NAMALWA (cell line): ENCODE results near the gene BBC3.

Experiments
- DNase-seq: peaks from one replicate; pipeline ENCODE4 v3.0.0-alpha.2; 2015; ENCODE audit warnings: low spot score

BBC3 gene

DNA sequence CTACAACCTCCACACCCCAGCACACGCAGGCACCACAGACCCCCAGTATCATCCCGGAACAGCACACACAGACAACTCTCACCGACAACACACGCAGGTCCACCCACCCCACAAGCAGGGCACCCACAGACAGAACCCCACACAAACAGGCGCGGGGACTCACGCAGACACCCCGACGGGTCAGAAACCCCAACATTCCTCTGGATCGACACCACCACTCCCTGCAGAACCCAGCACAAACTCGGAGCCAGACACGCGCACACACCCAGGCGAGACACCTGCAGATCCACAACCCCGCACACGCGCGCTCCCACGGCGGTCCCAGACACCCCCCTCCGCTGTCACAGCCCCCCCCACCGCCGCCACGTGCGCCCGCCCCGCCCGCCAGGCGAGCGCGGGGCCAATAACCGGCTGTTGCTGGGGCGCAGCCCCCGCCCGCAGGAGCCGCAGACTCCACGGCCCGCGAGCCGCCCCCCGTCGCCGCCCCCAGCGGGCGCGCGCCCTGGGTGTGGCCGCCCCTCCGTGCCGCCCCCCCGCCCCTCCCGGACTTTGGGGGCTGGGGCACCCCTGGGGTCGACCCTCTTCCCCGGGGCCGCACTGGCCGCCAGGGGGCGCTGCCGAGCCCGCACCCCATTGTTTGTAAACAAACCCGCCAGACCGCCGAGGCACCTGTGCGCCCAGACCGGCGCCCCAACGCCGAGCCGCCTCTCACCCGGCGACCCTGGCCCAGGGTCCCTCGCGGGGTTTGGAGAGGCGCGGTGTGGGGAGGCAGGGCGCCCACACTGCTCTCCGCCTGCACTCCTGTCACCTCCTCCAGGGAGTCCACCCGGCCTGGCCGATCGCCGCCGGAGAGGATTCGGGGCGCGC lies 712 bp downstream of the BBC3 start:
- peak; percentile 82 for DNase-seq

DNA sequence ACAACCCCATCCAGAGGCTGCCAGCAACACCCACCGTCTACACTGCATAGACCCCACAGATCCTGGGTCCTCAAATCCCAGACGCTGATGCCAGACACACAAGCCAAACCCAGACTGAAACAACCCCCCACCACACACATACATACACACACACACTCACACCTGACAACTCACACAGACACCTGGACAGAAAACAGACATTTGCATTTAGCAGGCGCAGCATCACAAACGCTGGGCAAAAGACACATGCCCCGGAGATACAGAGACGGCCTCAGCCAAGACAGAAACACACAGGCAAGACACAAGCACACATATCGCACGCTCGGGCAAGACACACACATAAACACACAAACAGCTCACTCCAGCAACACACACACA lies 1.3 kb downstream of the BBC3 start:
- peak; percentile 80 for DNase-seq

DNA sequence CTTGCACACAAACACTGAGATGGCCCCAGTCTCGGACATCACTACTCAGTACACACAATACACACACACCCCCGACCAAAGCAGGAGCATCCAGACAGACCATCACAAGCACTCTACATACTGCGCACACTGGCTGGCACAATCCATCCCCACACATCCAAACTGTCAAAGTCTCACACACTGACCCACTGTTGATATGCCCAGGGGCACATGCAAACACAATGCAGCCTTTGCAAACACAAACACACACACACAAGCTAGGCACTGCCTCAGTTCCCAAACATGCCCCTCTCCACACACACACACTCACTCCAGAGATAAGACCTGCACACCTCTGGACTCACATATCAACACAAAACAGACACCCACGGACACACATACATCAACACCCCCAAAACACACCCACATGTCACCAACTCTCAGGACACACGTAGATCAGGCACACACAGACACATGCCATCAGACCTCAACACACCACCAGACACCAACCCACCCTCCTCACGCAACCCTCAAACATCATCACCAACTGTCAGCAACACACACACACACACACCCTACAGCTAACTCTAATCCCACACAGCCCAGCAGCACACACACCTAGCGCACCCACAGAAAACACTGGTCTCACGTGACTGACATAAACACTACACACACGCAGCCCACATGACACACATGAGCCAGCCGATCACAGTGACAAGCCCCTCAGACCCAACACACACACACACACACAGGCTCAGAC lies 1.9 kb downstream of the BBC3 start:
- peak; percentile 74 for DNase-seq

DNA sequence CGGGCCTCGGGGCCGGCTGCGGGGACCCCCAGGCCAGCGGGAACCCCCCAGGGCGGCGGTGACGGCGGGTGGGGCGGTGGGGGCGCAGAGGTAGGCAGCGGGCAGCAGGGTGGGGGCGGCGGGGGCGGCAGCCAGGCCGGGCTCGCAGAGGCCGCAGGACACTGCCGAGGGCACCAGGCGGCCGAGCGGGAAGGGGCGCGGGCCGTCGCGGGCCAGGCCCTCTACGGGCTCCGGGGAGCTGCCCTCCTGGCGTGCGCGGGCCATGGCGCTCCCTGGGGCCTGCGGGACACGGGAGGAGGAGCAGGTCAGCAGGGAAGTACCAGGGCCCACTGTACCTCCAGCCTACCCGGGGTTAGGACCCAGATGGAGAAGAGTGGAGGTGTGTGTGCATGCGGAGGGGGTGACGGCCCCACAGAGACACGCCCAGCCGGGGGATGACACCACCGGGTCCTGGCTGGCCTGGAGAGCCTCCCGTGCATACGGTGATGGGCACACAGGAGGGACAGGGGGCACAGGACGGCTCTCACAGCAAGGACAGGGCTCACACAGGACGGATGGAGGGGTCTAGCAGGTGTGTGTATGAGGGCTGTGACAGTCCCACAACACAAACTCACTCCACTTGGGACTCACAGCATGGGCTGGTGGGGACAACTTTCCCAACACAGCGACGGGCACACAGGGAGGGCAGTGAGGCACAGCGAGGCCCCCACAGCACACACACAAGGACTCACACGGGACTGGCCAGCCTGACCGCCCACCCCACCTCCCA lies 2.6 kb downstream of the BBC3 start:
- peak; percentile 73 for DNase-seq

DNA sequence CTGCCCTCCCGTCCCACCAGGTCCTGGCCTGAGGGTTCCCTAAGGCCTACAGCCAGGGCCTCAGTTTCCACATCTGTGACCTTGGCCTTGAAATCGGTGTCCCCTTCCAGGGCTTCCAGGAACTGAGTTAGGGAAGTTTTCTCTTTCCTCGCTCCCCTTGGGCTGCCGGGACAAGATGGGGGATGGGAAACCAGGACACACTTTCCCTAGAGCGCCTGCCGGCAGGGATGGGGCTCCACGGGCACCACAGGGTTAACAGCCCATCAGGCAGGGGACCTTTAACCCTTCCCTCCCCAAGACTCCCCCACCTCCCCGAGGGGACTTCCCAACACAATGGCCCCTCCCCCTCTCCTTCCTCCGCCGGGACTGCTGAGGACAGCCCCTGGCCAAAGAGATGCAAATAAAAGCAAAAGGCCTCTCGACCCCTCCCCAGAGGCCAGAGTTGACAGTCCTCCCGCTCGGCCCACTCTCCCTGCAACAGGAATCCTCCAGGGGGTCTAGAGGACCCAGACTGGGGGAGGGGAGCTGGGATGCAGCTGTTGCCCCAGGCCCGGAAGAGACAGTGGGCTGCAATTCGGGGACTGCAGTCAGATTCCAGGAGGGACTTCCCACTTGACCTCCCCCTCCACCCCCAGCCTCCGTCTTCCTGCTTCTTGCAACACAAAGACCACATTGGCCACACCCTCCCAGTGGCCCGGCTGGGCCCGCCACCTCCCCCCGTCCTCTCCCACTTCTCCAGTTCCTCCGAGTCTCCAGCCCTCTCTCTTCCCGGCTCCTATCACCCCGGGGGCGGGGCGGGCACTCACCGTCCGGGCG lies 3.4 kb downstream of the BBC3 start:
- peak; percentile 69 for DNase-seq

DNA sequence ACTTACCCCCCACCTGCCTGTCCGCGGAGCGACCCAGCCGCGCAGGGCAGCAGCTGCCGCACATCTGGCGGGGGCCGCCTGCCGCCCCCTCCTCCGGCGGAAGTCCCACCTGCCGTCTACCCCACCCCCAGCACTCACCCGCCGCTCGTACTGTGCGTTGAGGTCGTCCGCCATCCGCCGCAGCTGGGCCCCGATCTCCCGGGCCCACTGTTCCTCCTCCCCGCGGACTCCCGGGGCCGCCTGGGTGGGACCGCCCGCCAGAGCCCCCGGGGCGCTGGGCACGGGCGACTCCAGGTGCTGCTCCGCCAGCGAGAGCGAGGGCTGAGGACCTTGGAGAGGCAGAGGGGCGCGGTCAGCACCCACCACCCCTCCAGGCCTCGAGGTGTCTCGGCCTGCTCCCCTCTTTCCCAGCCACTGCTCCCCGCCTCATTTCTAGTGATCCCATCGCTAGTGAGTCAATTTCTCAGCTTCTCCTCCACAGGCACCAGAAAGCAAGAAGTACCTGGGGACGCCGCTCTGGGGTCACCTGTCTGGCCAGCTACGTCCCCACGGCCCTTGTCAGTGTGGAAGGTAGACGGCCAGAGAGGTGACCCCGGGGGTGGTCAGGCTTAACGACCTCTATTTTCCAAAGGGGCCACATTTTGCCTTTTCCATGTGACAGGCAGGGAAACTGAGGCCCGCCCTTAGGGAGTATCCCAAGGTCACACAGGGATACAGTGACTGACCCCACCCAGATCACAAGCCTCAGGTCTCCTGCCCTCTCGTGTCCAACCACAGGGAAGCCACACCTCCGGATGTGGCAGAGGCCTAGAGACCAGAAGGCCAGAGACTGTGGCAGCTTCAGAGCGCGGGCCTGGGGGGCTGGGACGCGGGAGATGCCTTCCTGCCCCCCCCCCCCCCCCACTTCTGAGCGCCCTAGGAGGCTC lies 4.3 kb downstream of the BBC3 start:
- DNase-seq = peak; percentile 90

DNA sequence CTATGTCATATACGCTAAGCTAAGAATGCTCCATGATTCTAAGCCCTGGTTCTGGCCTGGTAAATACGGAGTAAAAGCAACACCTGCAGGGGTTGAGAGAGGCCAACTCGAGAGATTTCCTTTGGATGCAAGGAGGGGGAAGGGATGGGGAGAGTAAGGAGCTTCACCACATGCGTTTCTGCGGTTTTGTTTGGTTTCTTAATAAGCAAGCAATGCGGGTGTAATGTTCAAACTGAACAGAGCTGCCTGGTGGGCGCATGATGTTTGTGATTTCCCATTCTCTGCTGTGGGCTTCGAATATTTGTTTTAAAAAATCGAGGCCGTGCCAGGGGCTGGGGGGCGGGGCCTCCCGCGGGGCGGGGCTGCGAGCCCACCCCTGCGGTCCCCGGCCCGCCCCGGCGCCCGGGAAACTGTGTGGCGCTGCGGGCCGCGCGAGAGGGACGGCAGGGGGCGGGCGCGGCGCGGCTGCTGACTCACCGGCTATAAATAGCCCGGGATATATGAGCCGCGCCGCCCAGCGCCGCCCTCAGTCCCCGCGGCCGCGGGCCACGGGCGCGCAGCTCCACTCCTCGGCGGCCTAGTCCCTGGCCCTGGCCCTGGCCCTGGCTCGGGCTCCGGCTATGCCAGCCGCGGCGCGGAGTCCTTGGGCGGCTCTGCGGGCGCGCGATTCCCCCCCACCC lies 5.1 kb downstream of the BBC3 start:
- DNase-seq = no peak

DNA sequence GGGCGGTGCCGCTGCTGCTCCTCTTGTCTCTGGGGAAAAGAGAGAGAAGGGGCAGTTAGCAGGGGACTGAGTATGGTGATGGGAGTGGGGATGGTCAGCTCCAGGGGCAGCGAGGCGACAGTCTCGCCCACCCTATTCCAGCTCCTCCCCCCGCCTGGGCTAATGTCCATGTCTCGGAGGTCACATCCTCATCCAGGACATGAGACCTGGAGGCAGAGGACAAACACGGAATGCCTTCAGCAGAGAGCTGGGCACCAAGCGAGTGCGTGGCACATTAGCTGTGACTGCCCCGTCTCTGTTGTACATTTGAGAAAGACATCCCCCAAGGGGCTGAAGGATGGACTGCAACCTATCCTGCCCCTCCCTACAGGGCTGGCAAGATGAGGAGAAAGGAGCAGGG lies 9.1 kb downstream of the BBC3 start:
- no peak for DNase-seq

DNA sequence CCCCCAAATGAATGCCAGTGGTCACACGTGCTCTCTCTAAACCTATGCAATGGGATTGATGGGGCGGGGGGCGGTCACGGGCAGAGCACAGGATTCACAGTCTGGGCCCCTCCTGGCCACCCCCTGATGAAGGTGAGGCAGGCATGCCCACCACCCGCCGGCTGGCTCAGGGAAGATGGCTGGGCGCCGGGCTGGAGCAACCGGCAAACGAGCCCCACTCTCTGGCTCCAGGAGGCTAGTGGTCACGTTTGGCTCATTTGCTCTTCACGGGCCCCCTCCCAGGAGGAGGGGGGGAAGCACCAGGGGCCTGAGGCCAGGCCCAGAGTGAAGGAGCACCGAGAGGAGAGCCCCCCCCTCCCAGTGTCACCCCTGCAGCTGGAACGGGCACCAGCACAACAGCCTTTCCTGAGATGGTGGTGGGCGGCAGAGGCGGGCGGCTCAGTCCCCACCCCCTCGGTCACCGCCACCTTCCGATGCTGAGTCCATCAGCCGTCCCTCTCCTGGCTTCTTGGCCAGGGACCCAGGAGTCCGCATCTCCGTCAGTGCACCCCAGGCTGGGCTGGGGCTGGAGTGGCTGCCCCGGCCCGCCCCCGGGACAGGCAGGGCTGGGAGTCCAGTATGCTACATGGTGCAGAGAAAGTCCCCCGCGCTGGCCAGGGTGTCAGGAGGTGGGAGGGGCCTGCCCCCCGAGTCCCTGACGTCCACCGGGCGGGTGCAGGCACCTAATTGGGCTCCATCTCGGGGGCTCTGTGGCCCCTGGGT lies 9.7 kb downstream of the BBC3 start:
- no peak for DNase-seq

DNA sequence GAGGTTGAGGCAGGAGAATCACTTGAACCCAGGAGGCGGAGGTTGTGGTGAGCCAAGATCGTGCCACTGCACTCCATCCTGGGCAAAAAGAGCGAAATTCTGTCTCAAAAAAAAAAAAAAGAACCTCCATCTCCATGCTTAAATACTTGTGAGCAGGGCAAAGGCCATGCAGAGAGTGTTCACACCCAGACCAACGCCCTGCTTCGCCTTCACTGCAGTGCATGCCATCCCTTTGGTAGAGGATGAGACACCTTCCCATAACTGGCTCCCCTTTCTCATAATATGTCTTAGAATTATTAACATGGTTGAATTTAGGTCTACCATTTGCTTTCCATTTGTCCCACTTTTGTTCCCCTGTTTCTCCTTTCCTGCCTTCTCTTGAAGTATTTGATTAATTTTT lies 15.4 kb downstream of the BBC3 start:
- DNase-seq = no peak

DNA sequence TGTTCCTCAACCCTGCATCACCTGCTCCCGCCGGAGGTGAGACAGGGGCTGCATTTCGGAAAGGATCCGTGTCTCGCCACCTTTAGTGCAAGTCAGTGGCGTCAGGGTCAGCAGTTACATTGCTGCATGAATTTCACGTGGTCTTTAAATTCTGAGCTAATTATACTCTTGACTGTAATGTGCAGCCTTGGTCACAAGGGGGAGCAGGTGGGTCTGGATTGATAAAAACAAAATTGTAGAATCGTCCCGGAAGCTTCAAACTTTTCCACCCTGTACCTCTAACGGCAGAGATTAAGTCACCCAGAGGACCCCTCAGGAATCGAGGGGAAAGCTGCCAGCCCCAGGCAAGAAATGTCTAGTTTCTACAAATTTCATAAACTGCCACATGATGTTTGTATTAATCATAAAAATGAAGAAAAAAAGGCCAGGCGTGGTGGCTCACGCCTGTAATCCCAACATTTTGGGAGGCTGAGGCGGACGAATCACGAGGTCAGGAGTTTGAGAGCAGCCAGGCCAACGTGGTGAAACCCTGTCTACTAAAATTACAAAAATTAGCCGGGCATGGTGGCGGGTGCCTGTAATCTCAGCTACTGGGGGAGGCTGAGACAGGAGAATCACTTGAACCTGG lies 20.2 kb downstream of the BBC3 start:
- peak; percentile 95 for DNase-seq

DNA sequence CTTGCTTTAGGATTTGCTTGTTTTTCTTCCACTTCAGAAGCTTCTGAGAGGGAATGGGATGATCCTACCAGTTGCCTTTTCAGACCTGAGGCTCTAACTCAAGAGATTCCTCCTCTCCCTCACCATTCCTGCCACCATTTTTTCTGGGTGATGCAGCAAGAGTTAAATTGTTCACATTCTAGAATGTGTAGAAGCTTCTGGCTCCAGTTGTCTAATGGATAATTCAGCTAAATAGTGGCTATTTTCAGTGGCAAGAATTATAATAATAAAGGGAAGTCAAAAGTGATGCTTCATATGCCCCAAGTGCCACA lies 20.9 kb downstream of the BBC3 start:
- DNase-seq = no peak

DNA sequence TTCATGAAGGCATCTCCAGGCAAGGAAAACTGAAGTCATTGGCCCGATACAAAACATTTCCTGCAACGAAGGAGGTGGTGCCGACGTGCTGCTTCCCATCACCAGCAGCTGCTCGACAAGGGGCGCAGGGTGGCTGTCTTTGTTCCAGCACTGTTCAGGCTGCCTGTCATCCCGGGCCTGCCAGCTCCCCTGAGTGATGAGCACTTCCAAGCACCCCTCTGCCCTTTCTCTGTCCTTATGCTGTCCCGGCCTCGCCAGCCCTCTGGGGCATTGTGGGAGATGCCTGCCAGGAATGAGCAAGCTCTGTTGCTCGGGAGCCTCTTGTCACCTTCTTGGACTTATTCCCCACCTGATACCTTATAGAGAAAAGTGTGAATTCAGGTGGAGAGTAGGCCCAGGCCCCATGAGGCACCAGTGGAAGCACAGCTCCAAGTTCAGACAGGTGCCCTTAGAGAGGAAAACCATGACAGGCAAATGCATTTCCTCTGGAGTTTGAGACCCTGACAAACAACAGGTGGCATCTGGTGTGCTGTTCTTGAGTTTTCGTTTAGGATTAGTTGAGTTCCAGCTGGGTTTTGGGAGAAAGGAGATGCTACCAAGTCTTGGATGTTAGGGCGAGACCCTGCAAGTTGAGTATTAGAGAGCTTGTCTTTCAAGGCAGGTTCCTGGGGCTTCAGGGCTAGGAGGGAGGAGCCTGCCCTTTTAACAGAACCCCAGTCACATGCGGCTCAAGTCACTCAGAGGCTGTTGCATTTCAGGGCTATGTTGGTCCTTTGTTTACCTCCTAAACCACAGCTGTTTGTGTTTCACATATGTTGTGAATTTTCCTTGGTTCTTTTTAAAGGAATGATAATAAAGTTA lies 21.4 kb downstream of the BBC3 start:
- peak; percentile 51 for DNase-seq

DNA sequence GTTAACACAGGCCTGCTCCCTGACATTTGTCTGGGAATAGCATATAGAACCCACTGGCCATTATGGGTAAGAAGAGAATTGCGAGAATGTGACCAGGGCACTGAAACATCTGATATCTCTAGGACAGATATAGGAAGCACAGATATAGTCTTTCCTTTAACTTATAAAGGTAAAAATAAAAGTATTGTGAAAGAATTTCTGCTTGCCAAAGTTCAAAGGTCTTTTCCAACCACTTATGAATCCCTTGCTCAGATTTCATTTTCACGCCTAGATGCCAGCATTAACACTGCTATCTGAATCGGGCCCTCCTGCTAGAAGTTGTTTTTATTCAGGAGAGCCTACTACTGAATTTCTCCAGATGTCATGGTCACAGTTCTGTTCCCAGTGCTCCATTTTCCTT lies 27.7 kb downstream of the BBC3 start:
- DNase-seq = no peak

DNA sequence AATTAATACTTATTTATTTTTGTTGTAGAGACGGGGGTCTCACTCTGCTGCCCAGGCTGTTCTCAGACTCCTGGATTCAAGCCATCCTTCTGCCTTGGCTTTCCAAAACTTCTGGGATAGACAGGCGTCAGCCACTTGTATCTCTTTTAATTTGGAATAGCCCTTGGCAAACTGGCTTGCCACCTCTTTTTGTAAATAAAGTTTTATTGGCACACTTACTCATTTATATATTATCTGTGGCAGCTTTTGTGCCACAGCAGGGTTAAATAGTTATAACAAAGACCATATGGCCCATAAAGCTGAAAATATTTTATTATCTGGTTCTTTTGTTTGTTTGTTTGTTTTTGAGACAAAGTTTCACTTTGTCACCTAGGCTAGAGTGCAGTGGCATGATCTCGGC lies 30.5 kb downstream of the BBC3 start:
- no peak for DNase-seq

DNA sequence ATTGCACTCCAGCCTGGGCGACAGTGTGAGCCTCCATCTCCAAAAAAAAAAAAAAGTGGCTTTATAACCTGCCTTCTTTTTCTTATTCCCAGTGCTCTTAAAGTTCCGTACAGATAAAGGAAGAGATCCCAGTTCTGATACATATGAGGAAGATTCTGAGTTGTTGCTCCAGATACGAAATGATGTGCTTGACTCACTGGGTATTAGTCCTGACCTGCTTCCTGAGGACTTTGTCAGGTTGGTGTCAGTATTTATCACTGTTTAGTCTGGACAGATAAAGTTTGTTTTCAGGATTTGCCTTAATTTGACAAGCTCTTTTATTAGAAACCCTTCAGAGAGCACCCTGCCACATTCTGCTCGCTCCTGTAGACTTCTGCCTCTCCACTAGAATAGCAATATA lies 33.9 kb downstream of the BBC3 start:
- DNase-seq = no peak

DNA sequence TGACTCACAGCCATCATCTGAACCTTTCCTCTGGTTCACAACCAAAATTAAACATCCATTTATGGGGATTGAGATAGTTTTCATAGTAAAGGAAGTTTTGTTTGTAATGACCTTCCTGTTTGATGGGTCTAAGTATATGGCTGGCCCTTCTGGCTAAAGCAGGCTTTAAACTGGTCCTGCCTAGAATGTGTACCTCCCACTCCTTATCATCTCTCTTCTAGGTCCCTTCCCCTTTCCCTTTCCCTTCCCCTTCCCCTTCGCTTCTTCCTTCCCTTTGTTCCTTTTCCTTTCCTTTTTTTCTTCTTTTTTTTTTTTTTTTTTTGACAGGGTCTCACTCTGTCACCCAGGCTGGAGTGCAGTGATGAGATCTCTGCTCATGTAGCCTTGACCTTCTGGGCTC lies 35.6 kb downstream of the BBC3 start:
- no peak for DNase-seq

DNA sequence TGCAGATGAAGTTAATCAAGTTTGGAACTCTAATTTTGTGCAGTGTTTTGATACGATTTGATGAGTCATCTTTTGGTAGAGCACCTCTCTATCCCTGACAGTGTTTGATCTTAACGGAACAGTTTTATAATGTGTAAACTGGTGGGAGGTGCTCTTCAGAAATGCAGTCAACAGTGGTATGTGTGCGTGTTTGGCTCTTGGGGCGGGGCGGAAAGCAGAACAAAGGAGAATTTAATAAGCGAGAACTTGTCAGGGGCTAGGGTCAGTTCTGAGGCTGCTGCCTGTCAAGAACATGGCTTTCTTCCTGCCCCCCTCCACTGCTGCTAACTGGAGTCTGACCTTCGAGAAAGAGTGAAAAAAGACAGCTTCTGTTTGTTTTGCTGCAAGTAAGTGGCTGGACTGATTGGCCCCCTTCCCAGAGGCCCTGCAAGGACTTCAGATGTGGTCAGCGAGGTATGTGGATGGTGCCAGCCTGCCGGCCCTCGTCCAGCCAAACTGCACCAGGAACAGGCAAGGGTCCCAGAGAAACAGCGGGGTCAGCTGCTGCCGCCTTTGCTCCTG lies 40.8 kb downstream of the BBC3 start:
- DNase-seq = no peak
